Erythroblast (primary cell): Measurements from ENCODE around the gene EME2.

Experiments used
- GATA1 ChIP-seq: IDR thresholded peaks from 2 replicates; pipeline ENCODE4 v1.6.1; 2011; ENCODE audit warnings: low read depth, mild to moderate bottlenecking, control low read depth, low read length, moderate library complexity
- POLR2A ChIP-seq: IDR thresholded peaks from 2 replicates; pipeline ENCODE4 v1.6.1; 2011; ENCODE audit warnings: mild to moderate bottlenecking, low read length

- TF ChIP-seq POLR2A (no peak), GATA1 (no peak)
Measured at GRCh38 chr16:1787322-1788094, 14.9 kb downstream of the EME2 start.
